Measurements from ENCODE around the gene EFHC1. TPM values are rescaled to one million over a fixed set of nuclear protein-coding genes. Genes with fewer than 3 reads are reported as not detected.

Gene EFHC1
- total and polyA plus RNA-seq, 2 of the 13 experiments (the other 11 are each of a cell fraction or from before 2014, with no cell fraction given) = 23.4 to 29.5 TPM

DNA sequence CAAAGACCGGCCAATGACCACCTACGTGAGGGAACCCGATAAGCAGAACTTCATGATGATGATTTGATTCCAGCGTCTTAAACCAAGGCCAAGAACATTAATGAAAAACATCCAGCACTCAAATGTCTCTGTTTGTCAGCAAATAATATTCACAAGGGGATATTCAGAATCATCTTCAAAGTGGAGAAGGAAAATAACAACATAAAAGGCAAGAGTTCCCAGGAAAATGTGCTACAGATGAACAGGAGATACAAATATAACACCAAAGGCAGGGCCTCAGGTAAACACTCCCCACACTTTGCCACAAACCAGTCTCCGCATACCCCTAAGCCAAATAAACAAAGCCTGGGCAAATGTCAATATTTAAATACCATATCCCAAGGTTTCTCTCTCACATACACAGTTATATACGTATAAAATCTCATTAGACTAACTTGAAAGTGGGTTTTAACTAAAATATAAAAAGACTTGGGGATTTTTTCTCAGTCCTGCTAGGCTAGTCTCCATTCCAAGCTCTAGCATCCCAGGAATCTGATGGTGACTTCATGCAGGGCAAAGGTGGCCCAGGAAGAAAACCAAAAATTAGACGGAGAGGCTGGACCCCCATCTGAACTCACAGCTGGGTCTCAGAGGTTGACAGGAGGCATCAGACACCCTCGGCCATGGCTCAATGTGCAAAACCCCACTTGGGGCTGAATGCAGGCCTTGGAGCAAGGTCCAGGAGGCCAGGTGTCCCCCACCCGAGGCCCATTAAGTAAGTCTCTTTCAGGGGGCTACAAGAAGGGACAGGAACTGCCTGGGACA lies 124.7 kb downstream of the EFHC1 start (continued):
- TF ChIP-seq, protein P1, sequence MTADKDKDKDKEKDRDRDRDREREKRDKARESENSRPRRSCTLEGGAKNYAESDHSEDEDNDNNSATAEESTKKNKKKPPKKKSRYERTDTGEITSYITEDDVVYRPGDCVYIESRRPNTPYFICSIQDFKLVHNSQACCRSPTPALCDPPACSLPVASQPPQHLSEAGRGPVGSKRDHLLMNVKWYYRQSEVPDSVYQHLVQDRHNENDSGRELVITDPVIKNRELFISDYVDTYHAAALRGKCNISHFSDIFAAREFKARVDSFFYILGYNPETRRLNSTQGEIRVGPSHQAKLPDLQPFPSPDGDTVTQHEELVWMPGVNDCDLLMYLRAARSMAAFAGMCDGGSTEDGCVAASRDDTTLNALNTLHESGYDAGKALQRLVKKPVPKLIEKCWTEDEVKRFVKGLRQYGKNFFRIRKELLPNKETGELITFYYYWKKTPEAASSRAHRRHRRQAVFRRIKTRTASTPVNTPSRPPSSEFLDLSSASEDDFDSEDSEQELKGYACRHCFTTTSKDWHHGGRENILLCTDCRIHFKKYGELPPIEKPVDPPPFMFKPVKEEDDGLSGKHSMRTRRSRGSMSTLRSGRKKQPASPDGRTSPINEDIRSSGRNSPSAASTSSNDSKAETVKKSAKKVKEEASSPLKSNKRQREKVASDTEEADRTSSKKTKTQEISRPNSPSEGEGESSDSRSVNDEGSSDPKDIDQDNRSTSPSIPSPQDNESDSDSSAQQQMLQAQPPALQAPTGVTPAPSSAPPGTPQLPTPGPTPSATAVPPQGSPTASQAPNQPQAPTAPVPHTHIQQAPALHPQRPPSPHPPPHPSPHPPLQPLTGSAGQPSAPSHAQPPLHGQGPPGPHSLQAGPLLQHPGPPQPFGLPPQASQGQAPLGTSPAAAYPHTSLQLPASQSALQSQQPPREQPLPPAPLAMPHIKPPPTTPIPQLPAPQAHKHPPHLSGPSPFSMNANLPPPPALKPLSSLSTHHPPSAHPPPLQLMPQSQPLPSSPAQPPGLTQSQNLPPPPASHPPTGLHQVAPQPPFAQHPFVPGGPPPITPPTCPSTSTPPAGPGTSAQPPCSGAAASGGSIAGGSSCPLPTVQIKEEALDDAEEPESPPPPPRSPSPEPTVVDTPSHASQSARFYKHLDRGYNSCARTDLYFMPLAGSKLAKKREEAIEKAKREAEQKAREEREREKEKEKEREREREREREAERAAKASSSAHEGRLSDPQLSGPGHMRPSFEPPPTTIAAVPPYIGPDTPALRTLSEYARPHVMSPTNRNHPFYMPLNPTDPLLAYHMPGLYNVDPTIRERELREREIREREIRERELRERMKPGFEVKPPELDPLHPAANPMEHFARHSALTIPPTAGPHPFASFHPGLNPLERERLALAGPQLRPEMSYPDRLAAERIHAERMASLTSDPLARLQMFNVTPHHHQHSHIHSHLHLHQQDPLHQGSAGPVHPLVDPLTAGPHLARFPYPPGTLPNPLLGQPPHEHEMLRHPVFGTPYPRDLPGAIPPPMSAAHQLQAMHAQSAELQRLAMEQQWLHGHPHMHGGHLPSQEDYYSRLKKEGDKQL (CRISPR knock-in tag; IDR thresholded peaks at IDR 0.05; ENCODE audit: low read depth) = 0 out of 2 replicates have a peak, but pooled peaks have one; percentile 51
- TF ChIP-seq HDAC1 (CRISPR knock-in tag; IDR thresholded peaks at IDR 0.05) = no peak
- TF ChIP-seq ISL2 (CRISPR knock-in tag; IDR thresholded peaks at IDR 0.05) = peak; percentile 93
- TF ChIP-seq ZNF136 (CRISPR knock-in tag; IDR thresholded peaks at IDR 0.05; ENCODE audit: low read depth) = 0 out of 2 replicates have a peak, but pooled peaks have one; percentile 9
- no peak for TF ChIP-seq KMT2A (CRISPR knock-in tag; IDR thresholded peaks at IDR 0.05)
- peak; percentile 57; the same call in 1 of the 2 replicates for TF ChIP-seq TCF7L2 (IDR thresholded peaks at IDR 0.05; ENCODE audit: low read depth, low read length)
- no peak for TF ChIP-seq ZNF841 (CRISPR knock-in tag; IDR thresholded peaks at IDR 0.05; ENCODE audit: borderline replicate concordance)
- peak; percentile 87; the same call in 1 of the 2 replicates for TF ChIP-seq NAIF1 (CRISPR knock-in tag; IDR thresholded peaks at IDR 0.05; ENCODE audit: borderline replicate concordance)
- TF ChIP-seq NR2C2 (CRISPR knock-in tag; IDR thresholded peaks at IDR 0.05; ENCODE audit: borderline replicate concordance) = no peak
- TF ChIP-seq ZNF713 (CRISPR knock-in tag; IDR thresholded peaks at IDR 0.05) = 0 out of 2 replicates have a peak, but pooled peaks have one; percentile 74
- TF ChIP-seq PRPF4 (IDR thresholded peaks at IDR 0.05; ENCODE audit: low read depth, low read length, poor library complexity, severe bottlenecking) = no peak
- no peak for TF ChIP-seq ZBTB1 (CRISPR knock-in tag; IDR thresholded peaks at IDR 0.05; ENCODE audit: borderline replicate concordance)
- TF ChIP-seq, protein P2, sequence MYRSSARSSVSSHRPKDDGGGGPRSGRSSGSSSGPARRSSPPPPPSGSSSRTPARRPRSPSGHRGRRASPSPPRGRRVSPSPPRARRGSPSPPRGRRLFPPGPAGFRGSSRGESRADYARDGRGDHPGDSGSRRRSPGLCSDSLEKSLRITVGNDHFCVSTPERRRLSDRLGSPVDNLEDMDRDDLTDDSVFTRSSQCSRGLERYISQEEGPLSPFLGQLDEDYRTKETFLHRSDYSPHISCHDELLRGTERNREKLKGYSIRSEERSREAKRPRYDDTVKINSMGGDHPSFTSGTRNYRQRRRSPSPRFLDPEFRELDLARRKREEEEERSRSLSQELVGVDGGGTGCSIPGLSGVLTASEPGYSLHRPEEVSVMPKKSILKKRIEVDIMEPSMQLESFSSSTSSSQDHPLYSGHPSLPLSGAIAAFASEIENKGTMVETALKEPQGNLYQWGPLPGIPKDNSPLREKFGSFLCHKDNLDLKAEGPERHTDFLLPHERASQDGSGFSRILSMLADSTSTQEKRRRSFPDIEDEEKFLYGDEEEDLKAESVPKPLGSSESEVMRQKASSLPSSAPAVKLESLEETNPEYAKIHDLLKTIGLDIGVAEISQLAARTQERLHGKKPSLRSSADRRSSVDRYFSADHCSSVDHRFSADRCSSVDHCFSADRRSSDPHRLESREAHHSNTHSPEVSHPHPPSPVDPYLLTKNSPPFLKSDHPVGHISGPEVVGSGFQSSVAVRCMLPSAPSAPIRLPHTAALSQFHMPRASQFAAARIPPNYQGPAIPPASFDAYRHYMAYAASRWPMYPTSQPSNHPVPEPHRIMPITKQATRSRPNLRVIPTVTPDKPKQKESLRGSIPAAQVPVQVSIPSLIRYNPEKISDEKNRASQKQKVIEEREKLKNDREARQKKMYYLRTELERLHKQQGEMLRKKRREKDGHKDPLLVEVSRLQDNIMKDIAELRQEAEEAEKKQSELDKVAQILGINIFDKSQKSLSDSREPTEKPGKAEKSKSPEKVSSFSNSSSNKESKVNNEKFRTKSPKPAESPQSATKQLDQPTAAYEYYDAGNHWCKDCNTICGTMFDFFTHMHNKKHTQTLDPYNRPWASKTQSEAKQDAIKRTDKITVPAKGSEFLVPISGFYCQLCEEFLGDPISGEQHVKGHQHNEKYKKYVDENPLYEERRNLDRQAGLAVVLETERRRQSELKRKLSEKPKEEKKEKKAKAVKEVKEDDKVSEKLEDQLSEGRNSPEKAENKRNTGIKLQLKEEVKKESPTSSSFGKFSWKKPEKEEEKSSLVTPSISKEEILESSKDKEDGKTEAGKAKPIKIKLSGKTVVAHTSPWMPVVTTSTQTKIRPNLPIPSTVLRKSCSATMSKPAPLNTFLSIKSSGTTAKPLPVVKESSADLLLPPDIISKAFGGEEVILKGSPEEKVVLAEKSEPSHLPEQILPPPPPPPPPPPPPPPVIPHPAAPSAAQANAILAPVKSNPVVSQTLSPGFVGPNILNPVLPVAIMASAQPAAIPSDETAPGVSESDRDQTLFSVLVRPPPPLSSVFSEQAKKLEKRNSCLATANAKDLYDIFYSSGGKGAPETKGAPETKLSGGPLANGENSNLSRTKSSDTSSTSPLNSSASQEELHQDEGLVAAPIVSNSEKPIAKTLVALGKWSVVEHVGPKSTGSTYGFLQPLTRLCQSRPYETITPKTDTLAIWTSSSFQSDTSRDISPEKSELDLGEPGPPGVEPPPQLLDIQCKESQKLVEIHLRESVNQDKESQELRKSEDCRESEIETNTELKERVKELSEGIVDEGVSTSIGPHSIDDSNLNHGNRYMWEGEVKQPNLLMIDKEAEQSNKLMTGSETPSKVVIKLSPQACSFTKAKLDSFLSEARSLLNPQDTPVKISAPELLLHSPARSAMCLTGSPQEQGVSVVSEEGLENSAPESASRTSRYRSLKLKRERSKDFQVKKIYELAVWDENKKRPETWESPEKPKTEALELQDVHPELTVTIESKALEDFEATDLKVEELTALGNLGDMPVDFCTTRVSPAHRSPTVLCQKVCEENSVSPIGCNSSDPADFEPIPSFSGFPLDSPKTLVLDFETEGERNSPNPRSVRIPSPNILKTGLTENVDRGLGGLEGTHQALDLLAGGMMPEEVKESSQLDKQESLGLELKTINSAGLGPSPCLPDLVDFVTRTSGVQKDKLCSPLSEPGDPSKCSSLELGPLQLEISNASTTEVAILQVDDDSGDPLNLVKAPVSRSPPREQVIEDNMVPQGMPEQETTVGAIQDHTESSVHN (CRISPR knock-in tag; IDR thresholded peaks at IDR 0.05) = 0 out of 2 replicates have a peak, but pooled peaks have one; percentile 18
- TF ChIP-seq RXRB (CRISPR knock-in tag; IDR thresholded peaks at IDR 0.05; ENCODE audit: borderline replicate concordance) = peak; percentile 37; the same call in 1 of the 2 replicates
- TF ChIP-seq ZNF124 (CRISPR knock-in tag; IDR thresholded peaks at IDR 0.05) = no peak
